ENCODE data around the gene TSPAN17. TPM values are rescaled to one million over a fixed set of nuclear protein-coding genes. Genes with fewer than 3 reads are reported as not detected.

Gene TSPAN17
- total and polyA plus RNA-seq, 10 of the 15 experiments (the other 5 are each of a cell fraction or from before 2014, with no cell fraction given): 0.24 to 17.1 (median 10.4) TPM

DNA sequence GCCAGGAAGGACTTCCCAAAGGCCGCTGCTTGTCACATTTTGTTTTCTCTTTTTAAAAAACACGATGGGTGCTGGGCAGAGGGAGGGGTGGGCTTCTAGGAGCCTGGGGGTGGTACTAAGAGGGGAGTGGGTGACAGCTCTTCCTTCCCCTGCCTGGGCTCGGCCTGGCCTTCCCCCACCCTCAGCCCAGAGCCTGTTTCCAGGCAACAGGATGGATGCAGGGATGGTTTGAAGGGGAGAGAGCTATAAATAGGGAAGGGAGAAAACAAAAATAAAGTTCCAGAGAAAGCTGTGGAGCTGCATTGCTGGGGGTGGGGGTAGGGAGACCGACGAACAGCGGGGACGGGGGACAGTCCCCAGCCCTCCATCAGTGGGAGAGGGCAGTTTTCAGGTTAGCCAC lies 30.8 kb upstream of the TSPAN17 start:
- no peaks in the 10 kb centered on the region for H3K4me1 ChIP-seq (ENCODE audit: control insufficient read depth, insufficient read depth, low read length)
- no peak overlapping the region for H3K27ac ChIP-seq (ENCODE audit: control insufficient read depth, insufficient read depth)
- RAD21 ChIA-PET (ENCODE audit: unreplicated experiment): no interaction called here
- no TSS peak for BruUV-seq (replicated peaks)
- H3K9me3 ChIP-seq (replicated peaks; ENCODE audit: control insufficient read depth, insufficient read depth, low read length): no peaks in the 10 kb centered on the region
- no peak for TF ChIP-seq FOS (IDR thresholded peaks at IDR 0.05; ENCODE audit: borderline replicate concordance, extremely low read depth, insufficient read length)
- no peak for TF ChIP-seq CBFB (IDR thresholded peaks at IDR 0.05; ENCODE audit: low read depth)
- no peak for TF ChIP-seq MYC (IDR thresholded peaks at IDR 0.05; ENCODE audit: insufficient read depth, insufficient read length, insufficient replicate concordance, low read length, severe bottlenecking)
- TF ChIP-seq, protein P1, sequence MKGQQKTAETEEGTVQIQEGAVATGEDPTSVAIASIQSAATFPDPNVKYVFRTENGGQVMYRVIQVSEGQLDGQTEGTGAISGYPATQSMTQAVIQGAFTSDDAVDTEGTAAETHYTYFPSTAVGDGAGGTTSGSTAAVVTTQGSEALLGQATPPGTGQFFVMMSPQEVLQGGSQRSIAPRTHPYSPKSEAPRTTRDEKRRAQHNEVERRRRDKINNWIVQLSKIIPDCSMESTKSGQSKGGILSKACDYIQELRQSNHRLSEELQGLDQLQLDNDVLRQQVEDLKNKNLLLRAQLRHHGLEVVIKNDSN (IDR thresholded peaks at IDR 0.05; ENCODE audit: borderline replicate concordance, extremely low read length, insufficient read depth, low read depth, low read length): no peak
- no peak for TF ChIP-seq SMAD5 (IDR thresholded peaks at IDR 0.05; ENCODE audit: low read depth)
- TF ChIP-seq BCL11A (IDR thresholded peaks at IDR 0.05; ENCODE audit: low read depth, low read length): no peak
- no peak for TF ChIP-seq WRNIP1 (IDR thresholded peaks at IDR 0.05; ENCODE audit: borderline replicate concordance, low read depth, low read length)
- TF ChIP-seq ETV6 (conservative IDR thresholded peaks at IDR 0.05 in 1 of 2, IDR thresholded peaks at IDR 0.05 in 1 of 2; ENCODE audit: borderline replicate concordance in 1 of 2, low read depth in 1 of 2): no peak
- TF ChIP-seq NR2F1 (conservative IDR thresholded peaks at IDR 0.05): no peak
- no peak for TF ChIP-seq RELB (IDR thresholded peaks at IDR 0.05; ENCODE audit: low read depth)
- no peaks in the 10 kb centered on the region for H3K36me3 ChIP-seq (ENCODE audit: control insufficient read depth in 2 of 2, insufficient read depth in 2 of 2, low read length in 1 of 2)
- POLR2A ChIA-PET: no interaction called here
- peaks cover 4% of the 10 kb centered on the region in 2 experiments for H3K27me3 ChIP-seq (replicated peaks in 1 of 2; ENCODE audit: control insufficient read depth in 2 of 2, insufficient read depth in 2 of 2, low read length in 1 of 2)
- WGBS (ENCODE audit: insufficient coverage, insufficient replicate concordance, low lambda C conversion rate, missing lambda C conversion rate): 28% methylated on average over 7 of the region's 7 CpGs
- in situ Hi-C loops (cut with MboI): no loop called here
- DNase-seq (ENCODE audit: low read depth, low spot score) (no peak), ATAC-seq (no peak), FAIRE-seq (no peak)
- H3K4me2 ChIP-seq (ENCODE audit: control insufficient read depth, insufficient read depth): no peak overlapping the region
- CTCF ChIA-PET: no interaction called here
- no peaks in the 10 kb centered on the region for H4K20me1 ChIP-seq (ENCODE audit: control insufficient read depth, insufficient read depth)
- H2AFZ ChIP-seq (ENCODE audit: control insufficient read depth, low read depth, low read length): no peak overlapping the region
- H3K9ac ChIP-seq (ENCODE audit: control insufficient read depth, insufficient read depth, low read length): no peak overlapping the region
- SMC1A ChIA-PET (ENCODE audit: uncharacterized antibody, unreplicated experiment): no interaction called here
- intact Hi-C loops (cut with micrococcal nuclease; ENCODE audit: unreplicated experiment): loop anchor here (5.0 kb wide), 1 partner anchor 44 kb away; no protein-coding TSS in a partner anchor
- H3K4me3 ChIP-seq: no peak overlapping the region
- no peaks in the 10 kb centered on the region for H3K79me2 ChIP-seq (ENCODE audit: control insufficient read depth, insufficient read depth, low read length)
